Epithelial cell of alveolus of lung (primary cell): Measurements from ENCODE around the gene MUSK. TPM values are rescaled to one million over a fixed set of nuclear protein-coding genes. Genes with fewer than 3 reads are reported as not detected.

Experiments
- total RNA-seq: library from RNA; depleted of rRNA; stranded (reverse); fragments of >200 nt; gene quantifications from 2 replicates; pipeline ENCODE4 v1.2.1, GENCODE V29; 2015

Gene MUSK
- total RNA-seq = under 0.01 and 0.40 TPM in 2 replicates

GRCh38 chr9:110668570-110669167 lies at the start of gene MUSK:
MUSK (plus strand) TSS chr9:110668791; CDS start chr9:110668905, 114 bp downstream.

Other genes starting within 250 kb of the MUSK start
- gene SVEP1, start 89.0 kb upstream of the MUSK start, total RNA-seq = 3.2 and 14.1 TPM in 2 replicates